NB4 (cell line): ENCODE data around the gene HOMER2.

Experiments
- POLR2A ChIP-seq: IDR thresholded peaks from 2 replicates; pipeline ENCODE4 v1.6.1; 2011; ENCODE audit warnings: mild to moderate bottlenecking; ENCODE audit not compliant: insufficient read length; ENCODE audit errors: extremely low read depth
- TF ChIP-seq, protein P1 (sequence below): IDR thresholded peaks from one replicate; pipeline ENCODE4 v1.5.1; 2012; ENCODE audit warnings: low read depth, low read length

GRCh38 chr15:82971218-82971984, 18.9 kb upstream of the HOMER2 start:
- TF ChIP-seq, protein P1, sequence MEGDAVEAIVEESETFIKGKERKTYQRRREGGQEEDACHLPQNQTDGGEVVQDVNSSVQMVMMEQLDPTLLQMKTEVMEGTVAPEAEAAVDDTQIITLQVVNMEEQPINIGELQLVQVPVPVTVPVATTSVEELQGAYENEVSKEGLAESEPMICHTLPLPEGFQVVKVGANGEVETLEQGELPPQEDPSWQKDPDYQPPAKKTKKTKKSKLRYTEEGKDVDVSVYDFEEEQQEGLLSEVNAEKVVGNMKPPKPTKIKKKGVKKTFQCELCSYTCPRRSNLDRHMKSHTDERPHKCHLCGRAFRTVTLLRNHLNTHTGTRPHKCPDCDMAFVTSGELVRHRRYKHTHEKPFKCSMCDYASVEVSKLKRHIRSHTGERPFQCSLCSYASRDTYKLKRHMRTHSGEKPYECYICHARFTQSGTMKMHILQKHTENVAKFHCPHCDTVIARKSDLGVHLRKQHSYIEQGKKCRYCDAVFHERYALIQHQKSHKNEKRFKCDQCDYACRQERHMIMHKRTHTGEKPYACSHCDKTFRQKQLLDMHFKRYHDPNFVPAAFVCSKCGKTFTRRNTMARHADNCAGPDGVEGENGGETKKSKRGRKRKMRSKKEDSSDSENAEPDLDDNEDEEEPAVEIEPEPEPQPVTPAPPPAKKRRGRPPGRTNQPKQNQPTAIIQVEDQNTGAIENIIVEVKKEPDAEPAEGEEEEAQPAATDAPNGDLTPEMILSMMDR: no peak
- no peak for TF ChIP-seq POLR2A
